Measurements from ENCODE around the gene TNFSF12. TPM values are rescaled to one million over a fixed set of nuclear protein-coding genes. Genes with fewer than 3 reads are reported as not detected.

TNFSF12 gene
- polyA plus RNA-seq, 1 of the 3 experiments (the other 2 are of a cell fraction), result 47.6 TPM

DNA sequence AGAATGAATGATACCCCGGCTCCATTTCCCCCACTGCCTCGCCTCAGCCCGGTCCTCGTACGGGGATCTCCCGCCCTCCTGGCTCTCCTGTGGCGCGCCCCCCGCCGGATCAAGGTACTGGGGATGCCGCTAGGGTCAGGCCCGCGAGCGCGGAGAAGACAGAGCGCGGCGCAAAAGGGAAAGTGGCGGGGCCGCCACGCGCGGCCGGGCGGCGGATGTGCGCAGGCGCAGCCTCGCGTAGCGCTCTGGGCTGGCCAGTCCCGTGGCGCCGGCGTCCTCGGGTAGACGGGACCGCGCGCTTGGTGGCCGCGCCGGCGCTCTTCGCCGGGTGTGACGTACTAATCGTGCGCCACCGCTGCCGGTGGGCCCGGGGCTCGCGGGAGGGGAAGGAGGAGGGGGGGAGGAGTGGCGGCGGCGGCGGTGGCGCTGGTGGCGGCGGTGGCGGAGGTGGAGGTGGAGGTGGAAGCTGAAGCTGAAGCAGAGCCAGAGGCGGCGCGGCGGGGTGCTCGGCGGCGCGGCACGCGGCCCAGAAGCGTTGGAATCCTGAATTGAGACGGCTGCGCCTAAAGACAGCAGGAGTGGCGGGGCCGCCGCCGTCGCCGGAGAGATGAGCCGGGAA, 12.8 kb downstream of the TNFSF12 start, which contains the start of gene SENP3:
Gene SENP3, plus strand, starts transcription at position 331 of the 619 bp plus-strand sequence. CDS start 1,158 bp downstream, outside the sequence.
- WGBS (ENCODE audit: low lambda C conversion rate), result under 1% methylated on average over 42 of the region's 82 CpGs
- Histone ChIP-seq H3K9me2 (no peaks in the 10 kb centered on the region), H3K27ac (ENCODE audit: low read depth in 2 of 2, low read length in 1 of 2) (peak within 1 kb of the TSS; percentile 85 to 88), H3K36me3 (replicated peaks in 1 of 2; ENCODE audit: control insufficient read depth in 1 of 2, insufficient read depth in 2 of 2, low read length in 1 of 2) (peaks cover 24 to 28% of the 10 kb centered on the region in 2 experiments), H3K79me2 (ENCODE audit: insufficient read depth) (peaks cover 48% of the 10 kb centered on the region), H3K4me1 (ENCODE audit: control insufficient read depth in 1 of 2, insufficient read depth in 2 of 2, low read depth in 1 of 2, low read length in 1 of 2) (peaks cover 17 to 54% of the 10 kb centered on the region in 2 experiments), H3K9ac (peak within 1 kb of the TSS; percentile 93), H3K9me3 (no peaks in the 10 kb centered on the region), H2AFZ (ENCODE audit: low read depth) (peak within 1 kb of the TSS; percentile 85), H3K27me3 (ENCODE audit: insufficient read depth) (no peaks in the 10 kb centered on the region), H3K4me3 (ENCODE audit: low read depth in 2 of 2, low read length in 1 of 2) (peak within 1 kb of the TSS; percentile 88 to 90), H3K4me2 (peak within 1 kb of the TSS; percentile 92), H4K20me1 (ENCODE audit: insufficient read depth) (no peaks in the 10 kb centered on the region), H3F3A (replicated peaks; ENCODE audit: insufficient read depth) (peaks cover 8% of the 10 kb centered on the region)
- TF ChIP-seq RFX5 (IDR thresholded peaks at IDR 0.05; ENCODE audit: low read length) (no peak), NRF1 (IDR thresholded peaks at IDR 0.05; ENCODE audit: low read depth, low read length) (peak; percentile 80), YY1 (IDR thresholded peaks at IDR 0.05; ENCODE audit: low read depth) (0 out of 2 replicates have a peak, but pooled peaks have one; percentile 35), SMC3 (IDR thresholded peaks at IDR 0.05; ENCODE audit: low read depth, low read length) (no peak), MAX (IDR thresholded peaks at IDR 0.05; ENCODE audit: low read depth) (0 out of 2 replicates have a peak, but pooled peaks have one; percentile 62), SIN3A (IDR thresholded peaks at IDR 0.05; ENCODE audit: borderline replicate concordance, low read depth, low read length) (peak; percentile 80; the same call in 1 of the 2 replicates), POLR2AphosphoS5 (IDR thresholded peaks at IDR 0.05; ENCODE audit: low read depth, low read length) (peak; percentile 55), MXI1 (IDR thresholded peaks at IDR 0.05; ENCODE audit: low read depth, low read length) (peak; percentile 84), CHD2 (IDR thresholded peaks at IDR 0.05; ENCODE audit: low read length, partially characterized antibody) (peak; percentile 64), NFIC (IDR thresholded peaks at IDR 0.05; ENCODE audit: borderline replicate concordance) (no peak), GABPA (IDR thresholded peaks at IDR 0.05; ENCODE audit: low read depth) (peak; percentile 71), TAF1 (IDR thresholded peaks at IDR 0.05; ENCODE audit: borderline replicate concordance, low read depth, low read length) (0 out of 2 replicates have a peak, but pooled peaks have one; percentile 15)
- TF ChIP-seq, protein P1, sequence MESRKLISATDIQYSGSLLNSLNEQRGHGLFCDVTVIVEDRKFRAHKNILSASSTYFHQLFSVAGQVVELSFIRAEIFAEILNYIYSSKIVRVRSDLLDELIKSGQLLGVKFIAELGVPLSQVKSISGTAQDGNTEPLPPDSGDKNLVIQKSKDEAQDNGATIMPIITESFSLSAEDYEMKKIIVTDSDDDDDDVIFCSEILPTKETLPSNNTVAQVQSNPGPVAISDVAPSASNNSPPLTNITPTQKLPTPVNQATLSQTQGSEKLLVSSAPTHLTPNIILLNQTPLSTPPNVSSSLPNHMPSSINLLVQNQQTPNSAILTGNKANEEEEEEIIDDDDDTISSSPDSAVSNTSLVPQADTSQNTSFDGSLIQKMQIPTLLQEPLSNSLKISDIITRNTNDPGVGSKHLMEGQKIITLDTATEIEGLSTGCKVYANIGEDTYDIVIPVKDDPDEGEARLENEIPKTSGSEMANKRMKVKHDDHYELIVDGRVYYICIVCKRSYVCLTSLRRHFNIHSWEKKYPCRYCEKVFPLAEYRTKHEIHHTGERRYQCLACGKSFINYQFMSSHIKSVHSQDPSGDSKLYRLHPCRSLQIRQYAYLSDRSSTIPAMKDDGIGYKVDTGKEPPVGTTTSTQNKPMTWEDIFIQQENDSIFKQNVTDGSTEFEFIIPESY (IDR thresholded peaks at IDR 0.05; ENCODE audit: borderline replicate concordance, low read depth), result peak; percentile 80; the same call in 1 of the 2 replicates
- DNase-seq, result peak; percentile 99
- CTCF ChIA-PET, result interaction anchor here (0.8 to 10.7 kb wide), 37 partner anchors 10 to 310 kb away, joined by 3 to 236 read pairs (median 8); partner anchors contain the start of genes CTDNEP1, KCTD11, MPDU1 and TMEM102
- POLR2A ChIA-PET, result interaction anchor here (0.7 to 2.7 kb wide), 3 partner anchors 12 to 119 kb away, joined by 3 to 7 read pairs (median 5); partner anchors contain the start of gene TNFSF12

- POLR2A ChIA-PET, result interaction anchor here (0.5 to 2.7 kb wide), 4 partner anchors 12 to 392 kb away, joined by 3 to 7 read pairs (median 4); partner anchors contain the start of gene TNFSF12
- DNase-seq, result no peak
- TF ChIP-seq REST (IDR thresholded peaks at IDR 0.05; ENCODE audit: low read depth, low read length) (no peak), FOXM1 (IDR thresholded peaks at IDR 0.05; ENCODE audit: low read depth) (no peak), RCOR1 (IDR thresholded peaks at IDR 0.05; ENCODE audit: low read length) (no peak), MEF2A (IDR thresholded peaks at IDR 0.05; ENCODE audit: borderline replicate concordance, low read depth) (no peak), GABPA (IDR thresholded peaks at IDR 0.05; ENCODE audit: low read depth) (no peak), EZH2phosphoT487 (IDR thresholded peaks at IDR 0.05; ENCODE audit: borderline replicate concordance, low read depth) (no peak), ELF1 (IDR thresholded peaks at IDR 0.05) (no peak), FOXJ3 (CRISPR knock-in tag; IDR thresholded peaks at IDR 0.05) (no peak), NFIC (IDR thresholded peaks at IDR 0.05; ENCODE audit: borderline replicate concordance) (no peak), YY1 (IDR thresholded peaks at IDR 0.05; ENCODE audit: low read depth) (no peak)
Observed at GRCh38 chr17:7562208-7562605, 13.3 kb downstream of the TNFSF12 start.

More at GRCh38 chr17:7562208-7562605, 13.3 kb downstream of the TNFSF12 start:
- Histone ChIP-seq H3K27me3 (ENCODE audit: insufficient read depth) (no peaks in the 10 kb centered on the region), H3K36me3 (replicated peaks in 1 of 2; ENCODE audit: control insufficient read depth in 1 of 2, insufficient read depth in 2 of 2, low read length in 1 of 2) (peaks cover 27 to 33% of the 10 kb centered on the region in 2 experiments), H3F3A (replicated peaks; ENCODE audit: insufficient read depth) (peaks cover 8% of the 10 kb centered on the region), H3K9ac (peak overlapping the region; percentile 93), H2AFZ (ENCODE audit: low read depth) (no peak overlapping the region), H3K27ac (ENCODE audit: low read depth in 2 of 2, low read length in 1 of 2) (peak overlapping the region; percentile 16 to 85; a peak in 3 of 4 replicates), H3K79me2 (ENCODE audit: insufficient read depth) (peaks cover 53% of the 10 kb centered on the region), H3K4me3 (ENCODE audit: low read depth in 2 of 2, low read length in 1 of 2) (peak overlapping the region; percentile 88 to 90), H4K20me1 (ENCODE audit: insufficient read depth) (no peaks in the 10 kb centered on the region), H3K9me3 (no peaks in the 10 kb centered on the region), H3K9me2 (no peaks in the 10 kb centered on the region), H3K4me2 (peak overlapping the region; percentile 92), H3K4me1 (ENCODE audit: control insufficient read depth in 1 of 2, insufficient read depth in 2 of 2, low read depth in 1 of 2, low read length in 1 of 2) (peaks cover 17 to 51% of the 10 kb centered on the region in 2 experiments)
- WGBS (ENCODE audit: low lambda C conversion rate), result 1% methylated on average over 24 of the region's 28 CpGs
- CTCF ChIA-PET, result interaction anchor here (2.2 to 10.7 kb wide), 8 partner anchors 10 to 213 kb away, joined by 11 to 236 read pairs (median 32); partner anchors contain the start of genes KCTD11, MPDU1, TMEM95 and TNFSF12
